HepG2 (cell line): ENCODE results near the gene NFE2L1. TPM values are rescaled to one million over a fixed set of nuclear protein-coding genes. Genes with fewer than 3 reads are reported as not detected.
A peak's percentile ranks its signal among the peaks of the same experiment; 100 is the strongest.

ENCODE experiments used
- ATF1 ChIP-seq: IDR thresholded peaks from 2 replicates; pipeline ENCODE4 v1.6.1; 2016; ENCODE audit warnings: mild to moderate bottlenecking, control low read depth
- BCL3 ChIP-seq: sonication (generic); formaldehyde crosslinking; IDR thresholded peaks from 2 replicates; pipeline ENCODE4 v1.5.1; 2020; ENCODE audit warnings: mild to moderate bottlenecking, missing genetic modification reagents, moderate library complexity
- KIAA2018 ChIP-seq: sonication (generic); formaldehyde crosslinking; IDR thresholded peaks from 2 replicates; pipeline ENCODE4 v1.5.0; 2020; ENCODE audit warnings: mild to moderate bottlenecking, missing genetic modification reagents, borderline replicate concordance
- PHF21A ChIP-seq: sonication (generic); formaldehyde crosslinking; IDR thresholded peaks from 2 replicates; pipeline ENCODE4 v1.5.0; 2020; ENCODE audit warnings: mild to moderate bottlenecking, missing genetic modification reagents
- RBM39 ChIP-seq: fragments of 200-400 bp; formaldehyde crosslinking; IDR thresholded peaks from one replicate; pipeline ENCODE4 v1.6.1; 2018; ENCODE audit warnings: antibody characterized with exemption, mild to moderate bottlenecking, low read depth, low read length; ENCODE audit not compliant: poor library complexity, severe bottlenecking
- UBTF ChIP-seq: sonication (generic); formaldehyde crosslinking; IDR thresholded peaks from 2 replicates; pipeline ENCODE4 v1.4.0; 2020; ENCODE audit warnings: mild to moderate bottlenecking, missing genetic modification reagents
- ZNF646 ChIP-seq: sonication (generic); formaldehyde crosslinking; IDR thresholded peaks from 2 replicates; pipeline ENCODE4 v1.9.0; 2021; ENCODE audit warnings: mild to moderate bottlenecking, missing genetic modification reagents
- ZZZ3 ChIP-seq: sonication (generic); formaldehyde crosslinking; IDR thresholded peaks from 2 replicates; pipeline ENCODE4 v1.4.0; 2020; ENCODE audit warnings: missing genetic modification reagents, mild to moderate bottlenecking, borderline replicate concordance
- polyA plus RNA-seq, 8 experiments: library from polyadenylated mRNA; depleted of rRNA in 3 of 8; stranded (reverse) in 7 of 8; unstranded in 1 of 8; fragments of >200 nt; fragmentation: Illumina TruSeq in 4 of 8; extraction: Trizol in 4 of 8; gene quantifications; 2 replicates each; pipeline versions ENCODE4 v1.2.1 to v1.2.3, GENCODE V29; 2011 to 2016; ENCODE audit warnings: low read depth in 4 of 8, missing spikeins in 1 of 8, mixed read lengths in 1 of 8; ENCODE audit not compliant: insufficient read depth in 1 of 8
- total RNA-seq, 5 experiments: library from RNA; depleted of rRNA; stranded (reverse); fragments of >200 nt; fragmentation: Illumina TruSeq; extraction: Trizol; gene quantifications; 2 replicates each; pipeline ENCODE4 v1.2.3, GENCODE V29; 2016; ENCODE audit warnings: low read depth in 1 of 5

Gene NFE2L1
- total and polyA plus RNA-seq, 2 of the 13 experiments (the other 11 are each of a cell fraction or from before 2014, with no cell fraction given): 67.0 to 234 TPM

- TF ChIP-seq BCL3 (CRISPR knock-in tag) (peak; percentile 17; the same call in 1 of the 2 replicates), PHF21A (0 out of 2 replicates have a peak, but pooled peaks have one; percentile 54), ZZZ3 (CRISPR knock-in tag) (0 out of 2 replicates have a peak, but pooled peaks have one; percentile 17), ZNF646 (CRISPR knock-in tag) (no peak), KIAA2018 (CRISPR knock-in tag) (no peak), ATF1 (CRISPR knock-in tag) (no peak), RBM39 (peak; percentile 52), UBTF (peak; percentile 83)
These were observed 24.6 kb upstream of the NFE2L1 start (continued) for GRCh38 chr17:48023400-48024148.
